HG02759 (cell line): Measurements from ENCODE around the gene CPAMD8.

Experiments used
- ATAC-seq: cut with Tn5 transposase; IDR thresholded peaks from one replicate; pipeline ENCODE4 v1.9.1; 2021; ENCODE audit warnings: mild to moderate bottlenecking, moderate library complexity; ENCODE audit not compliant: unreplicated experiment

Gene CPAMD8

GRCh38 chr19:17026706-17027534, at the start of gene CPAMD8:
Gene CPAMD8, minus strand, starts transcription at chr19:17026810. Its CDS starts 168 bp downstream, at chr19:17026642.
- ATAC-seq = no peak

- ATAC-seq = no peak
These were observed 49.4 kb upstream of the CPAMD8 start for GRCh38 chr19:17075864-17076542.

GRCh38 chr19:17075035-17075863, 48.6 kb upstream of the CPAMD8 start, which contains the start of the genes HAUS8 and MYO9B:
Gene HAUS8, minus strand, starts transcription at chr19:17075452. Its CDS starts 30 bp downstream, at chr19:17075422.
Gene MYO9B, plus strand, starts transcription at chr19:17075777. Its CDS starts 25,941 bp downstream, at chr19:17101718.
- ATAC-seq = peak; percentile 78

- ATAC-seq = peak; percentile 0
These were observed 48.0 kb upstream of the CPAMD8 start for GRCh38 chr19:17074634-17075034.

- ATAC-seq = no peak
These were observed 47.4 kb upstream of the CPAMD8 start for GRCh38 chr19:17073869-17074633.

GRCh38 chr19:17070912-17071311, 44.3 kb upstream of the CPAMD8 start:
- ATAC-seq = no peak

GRCh38 chr19:17070421-17070820, 43.8 kb upstream of the CPAMD8 start:
- no peak for ATAC-seq

GRCh38 chr19:17069193-17069592, 42.6 kb upstream of the CPAMD8 start:
- ATAC-seq = no peak

GRCh38 chr19:17063428-17063827, 36.8 kb upstream of the CPAMD8 start:
- ATAC-seq = no peak

GRCh38 chr19:17061691-17062090, 35.1 kb upstream of the CPAMD8 start:
- ATAC-seq = no peak

GRCh38 chr19:17061205-17061604, 34.6 kb upstream of the CPAMD8 start:
- ATAC-seq = no peak

- ATAC-seq = no peak
These were observed 34.2 kb upstream of the CPAMD8 start for GRCh38 chr19:17060802-17061201.

GRCh38 chr19:17058236-17058635, 31.6 kb upstream of the CPAMD8 start:
- no peak for ATAC-seq

GRCh38 chr19:17055636-17056035, 29.0 kb upstream of the CPAMD8 start:
- no peak for ATAC-seq

GRCh38 chr19:17054746-17055145, 28.1 kb upstream of the CPAMD8 start:
- no peak for ATAC-seq

- no peak for ATAC-seq
These were observed 25.8 kb upstream of the CPAMD8 start for GRCh38 chr19:17052439-17052838.

GRCh38 chr19:17049711-17050280, 23.2 kb upstream of the CPAMD8 start:
- ATAC-seq = no peak

GRCh38 chr19:17048885-17049453, 22.4 kb upstream of the CPAMD8 start:
- ATAC-seq = no peak

GRCh38 chr19:17045907-17046502, 19.4 kb upstream of the CPAMD8 start:
- no peak for ATAC-seq
